Measurements from ENCODE around the gene BRD1.

BRD1 gene

GRCh38 chr22:49849161-49850020, 21.7 kb upstream of the BRD1 start:
- no peak for TF ChIP-seq CTCF (conservative IDR thresholded peaks at IDR 0.05; ENCODE audit: low read depth)
- ChIA-PET CTCF (no interaction called here), POLR2A (ENCODE audit: low non-redundant PET) (no interaction called here)
- no peak for DNase-seq (ENCODE audit: low spot score)
- no peak overlapping the region for H3K27ac ChIP-seq

GRCh38 chr22:49848690-49849160, 21.1 kb upstream of the BRD1 start:
- ChIA-PET POLR2A (ENCODE audit: low non-redundant PET) (no interaction called here), CTCF (no interaction called here)
- no peak overlapping the region for H3K27ac ChIP-seq
- DNase-seq (ENCODE audit: low spot score), result no peak
- no peak for TF ChIP-seq CTCF (conservative IDR thresholded peaks at IDR 0.05; ENCODE audit: low read depth)

- DNase-seq (ENCODE audit: low spot score), result no peak
- CTCF ChIA-PET, result no interaction called here
- no peak for TF ChIP-seq CTCF (conservative IDR thresholded peaks at IDR 0.05; ENCODE audit: low read depth)
Observed at GRCh38 chr22:49847751-49848689, 20.3 kb upstream of the BRD1 start.

GRCh38 chr22:49845666-49846459, 18.2 kb upstream of the BRD1 start:
- no peak for TF ChIP-seq CTCF (conservative IDR thresholded peaks at IDR 0.05; ENCODE audit: low read depth)
- ChIA-PET CTCF (interaction anchor here (0.5 kb wide), 1 partner anchor 31 kb away, joined by 3 read pairs; no protein-coding TSS in a partner anchor), POLR2A (ENCODE audit: low non-redundant PET) (interaction anchor here (0.5 kb wide), 1 partner anchor 13 kb away, joined by 3 read pairs; no protein-coding TSS in a partner anchor)
- no peak overlapping the region for H3K27ac ChIP-seq
- no peak for DNase-seq (ENCODE audit: low spot score)

More at GRCh38 chr22:49847751-49848689, 20.3 kb upstream of the BRD1 start:
- no peak overlapping the region for H3K27ac ChIP-seq
- POLR2A ChIA-PET (ENCODE audit: low non-redundant PET), result no interaction called here

GRCh38 chr22:49845241-49845640, 17.6 kb upstream of the BRD1 start:
- no peak for TF ChIP-seq CTCF (conservative IDR thresholded peaks at IDR 0.05; ENCODE audit: low read depth)
- POLR2A ChIA-PET (ENCODE audit: low non-redundant PET), result interaction anchor here (0.5 kb wide), 1 partner anchor 12 kb away, joined by 3 read pairs; no protein-coding TSS in a partner anchor

More at GRCh38 chr22:49845241-49845640, 17.6 kb upstream of the BRD1 start:
- no peak for DNase-seq (ENCODE audit: low spot score)
- no peak overlapping the region for H3K27ac ChIP-seq
- CTCF ChIA-PET, result no interaction called here
